Natural killer cell (primary cell): ENCODE data around the gene RAD23A. TPM values are rescaled to one million over a fixed set of nuclear protein-coding genes. Genes with fewer than 3 reads are reported as not detected.
A peak's percentile ranks its signal among the peaks of the same experiment; 100 is the strongest.

ENCODE experiments used
- ATAC-seq, 3 donors: fragments of 150-1000 bp in 2 of 3; fragments of 200-7000 bp in 1 of 3; cut with Tn5 transposase; 1 replicate in 1 of 3; 2 replicates in 2 of 3; pipeline ENCODE4 v1.10.0; 2021; ENCODE audit warnings: mild to moderate bottlenecking in 2 of 3, moderate library complexity in 2 of 3
- DNase-seq, 2 donors: peaks; one replicate each; pipeline versions ENCODE4 v3.0.0 to v3.0.0-alpha.2; 2013 to 2021; ENCODE audit warnings: mixed read lengths in 1 of 2
- H3K27ac ChIP-seq: one replicate; pipeline ENCODE4 v1.5.1; 2013; ENCODE audit warnings: mild to moderate bottlenecking, low read length
- H3K27me3 ChIP-seq: one replicate; pipeline ENCODE4 v1.6.1; 2013; ENCODE audit warnings: low read length; ENCODE audit not compliant: control insufficient read depth, insufficient read depth
- H3K36me3 ChIP-seq: one replicate; pipeline ENCODE4 v1.6.1; 2013; ENCODE audit warnings: low read length; ENCODE audit not compliant: control insufficient read depth, insufficient read depth
- H3K4me1 ChIP-seq: one replicate; pipeline ENCODE4 v1.6.1; 2013; ENCODE audit warnings: low read length; ENCODE audit not compliant: control insufficient read depth, insufficient read depth
- H3K4me3 ChIP-seq: one replicate; pipeline ENCODE4 v1.5.1; 2013; ENCODE audit warnings: low read length
- H3K9me3 ChIP-seq: one replicate; pipeline ENCODE4 v1.6.1; 2013; ENCODE audit warnings: low read length; ENCODE audit not compliant: control insufficient read depth, insufficient read depth
- H3K27ac Mint-ChIP-seq, 2 donors: one replicate each; pipeline ENCODE4 v1.8.0; 2022; ENCODE audit warnings: mild to moderate bottlenecking in 2 of 2, mixed read lengths in 2 of 2, moderate library complexity in 1 of 2
- H3K27me3 Mint-ChIP-seq, 2 donors: one replicate each; pipeline ENCODE4 v1.8.0; 2022; ENCODE audit warnings: low read depth in 2 of 2, mixed read lengths in 2 of 2
- H3K36me3 Mint-ChIP-seq: one replicate; pipeline ENCODE4 v1.8.0; 2022; ENCODE audit warnings: mixed read lengths
- H3K4me1 Mint-ChIP-seq, 2 donors: one replicate each; pipeline ENCODE4 v1.8.0; 2022; ENCODE audit warnings: mixed read lengths in 2 of 2
- H3K4me3 Mint-ChIP-seq: one replicate; pipeline ENCODE4 v1.8.0; 2022; ENCODE audit warnings: mild to moderate bottlenecking, moderate library complexity, mixed read lengths
- H3K9me3 Mint-ChIP-seq, 2 donors: one replicate each; pipeline ENCODE4 v1.8.0; 2022; ENCODE audit warnings: mixed read lengths in 2 of 2
- CTCF ChIP-seq: fragments of 200-600 bp; IDR thresholded peaks from one replicate; pipeline ENCODE4 v1.8.0; 2022; ENCODE audit warnings: antibody characterized with exemption
- WGBS: methylation state at CpG from one replicate; pipeline ENCODE4 v1.1.7; 2013; ENCODE audit warnings: missing lambda C conversion rate; ENCODE audit not compliant: insufficient coverage; 5-methylcytosine and 5-hydroxymethylcytosine counted together
- intact Hi-C: fragments of 100-400 bp; cut with micrococcal nuclease; formaldehyde crosslinking; loops from one replicate; pipeline ENCODE4 v1.14.2; 2022
- total RNA-seq, 4 donors: library from RNA; stranded (reverse); fragments of 120-200 nt in 1 of 4; gene quantifications; one replicate each; pipeline versions ENCODE4 v1.2.3 to v1.2.4, GENCODE V29; 2013 to 2022

Gene RAD23A
- total RNA-seq, 3 donors from 2014 or later (not counting 1 experiment from before 2014, with no cell fraction given): 79.2 to 81.2 (median 80.3) TPM

- H3K27me3 ChIP-seq: peaks cover 7% of the 10 kb centered on the region
- intact Hi-C loops: loop anchor here (1.0 kb wide), 1 partner anchor 79 kb away; no protein-coding TSS in a partner anchor
- no peaks in the 10 kb centered on the region for H3K36me3 Mint-ChIP-seq
- H3K27ac ChIP-seq: no peak overlapping the region
- H3K9me3 Mint-ChIP-seq: no peaks in the 10 kb centered on the region
- H3K4me3 Mint-ChIP-seq: no peak overlapping the region
- ATAC-seq (no peak), DNase-seq (no peak)
- 89% methylated on average over 3 of the region's 6 CpGs for WGBS
- TF ChIP-seq CTCF: no peak
- peaks cover 5 to 10% of the 10 kb centered on the region in 2 donors for H3K4me1 Mint-ChIP-seq
- H3K27ac Mint-ChIP-seq: no peak overlapping the region
- H3K4me1 ChIP-seq: peaks cover 33% of the 10 kb centered on the region
- no peaks in the 10 kb centered on the region for H3K9me3 ChIP-seq
- H3K4me3 ChIP-seq: no peak overlapping the region
- H3K36me3 ChIP-seq: no peaks in the 10 kb centered on the region
- peaks cover 6 to 9% of the 10 kb centered on the region in 2 donors for H3K27me3 Mint-ChIP-seq
Observed at GRCh38 chr19:12982648-12983047, 37.0 kb downstream of the RAD23A start.

DNA sequence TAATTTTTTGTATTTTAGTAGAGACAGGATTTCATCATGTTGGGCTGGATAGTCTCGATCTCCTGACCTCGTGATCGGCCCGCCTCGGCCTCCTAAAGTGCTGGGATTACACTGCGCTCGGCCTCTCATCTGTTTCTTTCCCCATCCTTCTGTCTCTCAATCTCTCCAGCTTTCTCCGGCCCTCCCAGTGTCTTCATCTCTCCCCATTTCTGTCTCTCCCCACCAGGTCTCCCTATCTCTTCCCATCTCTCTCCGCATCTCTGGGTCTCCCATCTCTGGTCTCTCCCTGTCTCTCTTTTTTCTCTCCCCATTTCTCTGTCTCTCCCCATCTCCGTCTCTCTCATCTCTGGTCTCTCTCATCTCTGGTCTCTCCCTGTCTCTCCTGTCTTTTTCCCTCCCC is 37.4 kb downstream of the RAD23A start:
- Histone ChIP-seq H3K4me1 (peaks cover 33% of the 10 kb centered on the region), H3K27ac (no peak overlapping the region), H3K27me3 (peaks cover 7% of the 10 kb centered on the region), H3K36me3 (no peaks in the 10 kb centered on the region), H3K9me3 (no peaks in the 10 kb centered on the region), H3K4me3 (peak overlapping the region; percentile 19)
- intact Hi-C loops: loop anchor here (1.0 kb wide), 1 partner anchor 78 kb away; no protein-coding TSS in a partner anchor
- WGBS: 58% methylated on average over 10 of the region's 10 CpGs
- Mint-ChIP-seq H3K36me3 (no peaks in the 10 kb centered on the region), H3K4me1 (peaks cover under 1 to 6% of the 10 kb centered on the region in 2 donors), H3K27me3 (peaks cover 1 to 4% of the 10 kb centered on the region in 2 donors), H3K27ac (no peak overlapping the region), H3K4me3 (no peak overlapping the region), H3K9me3 (no peaks in the 10 kb centered on the region)
- DNase-seq: no peak
- TF ChIP-seq CTCF: no peak
- no peak for ATAC-seq

DNA sequence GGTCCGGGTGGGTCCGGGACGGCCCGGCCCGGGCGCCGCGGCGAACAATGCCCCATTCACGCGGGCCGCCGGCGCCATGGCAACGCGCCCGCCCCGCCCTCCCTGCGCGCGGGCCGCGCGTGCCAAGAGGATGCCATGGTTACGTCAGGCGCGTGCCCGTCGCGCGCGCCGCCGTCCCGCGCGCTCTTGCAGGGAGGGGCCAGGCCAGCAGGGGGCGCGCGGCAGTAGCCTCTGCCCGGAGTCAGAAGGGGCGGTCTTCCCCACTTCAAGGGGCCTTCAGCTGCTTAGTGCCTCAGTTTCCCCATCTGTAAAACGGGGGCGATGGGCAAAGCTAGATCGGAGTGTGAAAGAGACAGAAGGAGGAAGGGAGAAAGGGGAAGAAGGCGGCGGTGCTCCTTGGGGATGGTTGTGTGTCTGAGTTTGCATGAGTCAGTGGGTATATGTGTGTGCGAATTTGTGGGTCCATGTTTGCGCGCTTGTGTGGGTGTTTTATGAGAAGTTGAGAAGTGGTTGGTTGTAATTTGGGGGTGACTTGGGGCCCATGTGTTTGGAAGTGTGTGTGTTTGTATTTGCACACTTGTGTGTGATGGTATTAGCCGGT is 38.0 kb downstream of the RAD23A start:
- peaks cover 33% of the 10 kb centered on the region for H3K4me1 ChIP-seq
- H3K36me3 ChIP-seq: no peaks in the 10 kb centered on the region
- Mint-ChIP-seq H3K27ac (no peak overlapping the region), H3K4me1 (peaks cover 0 to 5% of the 10 kb centered on the region in 2 donors), H3K4me3 (no peak overlapping the region), H3K27me3 (peaks cover 0 to 3% of the 10 kb centered on the region in 2 donors), H3K9me3 (no peaks in the 10 kb centered on the region), H3K36me3 (no peaks in the 10 kb centered on the region)
- intact Hi-C loops: loop anchor here (1.0 to 2.0 kb wide), 2 partner anchors 31 to 78 kb away; no protein-coding TSS in a partner anchor
- WGBS: 7% methylated on average over 51 of the region's 51 CpGs
- H3K27me3 ChIP-seq: peaks cover 7% of the 10 kb centered on the region
- H3K27ac ChIP-seq: no peak overlapping the region
- ATAC-seq: peak; percentile 40 to 73 (median 43)
- H3K9me3 ChIP-seq: no peaks in the 10 kb centered on the region
- DNase-seq: peak; percentile 91 to 92
- peak; percentile 84 for TF ChIP-seq CTCF
- H3K4me3 ChIP-seq: peak overlapping the region; percentile 19
